ENCODE data around the gene ADAMTS17.

The ADAMTS17 gene

DNA sequence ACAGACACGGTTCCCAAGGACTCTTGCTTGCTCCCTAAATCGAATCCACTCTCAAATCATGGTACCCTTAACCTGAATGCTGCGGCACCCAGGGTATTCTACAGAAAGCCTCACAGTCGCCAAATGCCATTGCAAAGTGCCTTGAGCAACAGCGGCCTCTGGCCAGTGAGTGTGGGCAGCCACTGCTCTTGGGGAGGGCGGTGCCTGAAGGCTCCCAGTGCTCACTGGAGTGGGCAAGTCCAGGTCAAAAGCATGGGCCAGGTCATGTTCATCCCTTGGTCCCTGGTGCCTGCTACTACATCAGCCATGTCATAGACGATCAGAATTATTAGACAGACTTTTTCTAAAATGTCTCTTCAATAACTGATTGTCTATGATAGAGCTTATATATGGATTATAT lies 82.5 kb downstream of the ADAMTS17 start:
- no peak for DNase-seq

DNA sequence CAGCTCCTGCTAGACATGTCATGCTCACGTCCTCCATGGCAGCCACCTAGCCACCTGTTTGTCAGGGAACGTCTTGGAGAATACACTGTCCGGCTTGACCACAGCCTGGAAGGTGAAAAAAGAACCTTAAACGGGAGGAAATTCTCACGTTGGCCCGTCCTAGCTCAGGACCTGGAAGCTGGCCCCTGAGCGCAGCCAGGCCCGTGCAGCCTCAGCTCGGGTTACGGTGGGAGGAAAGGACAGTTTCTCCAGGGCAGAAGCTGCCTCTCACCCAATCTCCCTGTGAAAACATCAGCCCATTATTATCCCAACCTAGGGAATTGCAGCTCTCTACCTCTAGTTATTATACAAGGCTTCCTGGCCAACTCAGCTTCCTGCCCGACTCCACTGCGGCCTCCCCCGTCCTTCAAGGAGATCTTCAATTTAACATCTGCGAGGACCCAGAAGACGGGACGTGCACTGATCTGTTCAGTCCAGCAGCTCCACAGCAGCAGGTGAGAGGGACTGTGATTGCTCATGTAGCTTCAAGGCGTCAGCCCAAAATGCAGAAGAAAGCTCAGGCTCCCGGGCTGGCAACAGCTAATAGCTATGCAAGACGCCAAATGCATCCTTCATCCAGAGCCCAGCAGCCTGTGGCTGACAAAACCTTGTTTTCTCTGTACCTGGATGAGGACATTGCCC lies 84.7 kb downstream of the ADAMTS17 start:
- no peak for DNase-seq
- in situ Hi-C loops (cut with MboI; ENCODE audit: low pct_unique_long_range_greater_than_20kb, low sequenced_read_pairs) = no loop called here

More for the DNA sequence above, 82.5 kb downstream of the ADAMTS17 start:
- in situ Hi-C loops (cut with MboI; ENCODE audit: low pct_unique_long_range_greater_than_20kb, low sequenced_read_pairs) = no loop called here

DNA sequence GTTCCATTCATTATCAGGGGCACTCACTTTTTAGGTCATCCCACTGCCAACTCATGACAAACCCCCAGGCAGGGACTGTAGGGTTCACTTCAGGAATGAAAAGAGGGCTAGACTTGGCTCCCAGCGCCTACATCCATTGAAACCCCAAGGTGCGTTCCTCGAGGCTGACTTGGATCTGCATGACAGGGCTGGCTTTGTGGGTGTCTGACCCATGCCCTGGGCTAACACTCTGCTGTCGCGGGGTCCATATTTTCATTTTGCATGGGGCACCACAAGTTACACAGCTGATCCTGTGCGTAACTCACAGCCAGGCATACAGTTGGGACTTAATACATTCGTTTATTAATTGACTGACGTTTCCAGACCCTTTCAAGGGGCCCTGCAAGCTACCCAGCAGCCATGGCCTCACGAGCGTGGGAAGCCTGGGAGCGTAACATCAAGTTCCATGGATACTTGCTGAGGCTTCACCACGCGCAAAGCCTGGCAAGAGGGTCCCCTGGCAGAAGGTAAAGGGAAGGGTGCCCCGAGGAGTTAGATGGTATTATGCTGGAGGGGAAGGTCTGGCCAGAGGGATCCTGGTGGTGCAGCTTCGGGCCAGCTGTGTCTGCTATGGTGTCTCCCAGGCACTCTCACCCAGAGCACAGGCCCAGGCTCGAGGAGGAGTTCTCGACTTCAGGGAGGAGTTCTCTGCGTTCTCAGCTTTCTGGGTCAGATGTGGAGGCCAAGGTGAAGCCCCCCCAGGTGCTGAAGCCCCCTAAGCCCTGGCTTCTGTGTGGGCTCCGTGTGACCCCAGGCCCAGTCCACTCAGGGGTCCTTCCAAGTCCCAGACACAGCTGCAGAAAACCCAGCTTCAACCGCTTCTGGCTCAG lies 85.4 kb downstream of the ADAMTS17 start:
- DNase-seq = no peak
- in situ Hi-C loops (cut with MboI; ENCODE audit: low pct_unique_long_range_greater_than_20kb, low sequenced_read_pairs) = no loop called here

DNA sequence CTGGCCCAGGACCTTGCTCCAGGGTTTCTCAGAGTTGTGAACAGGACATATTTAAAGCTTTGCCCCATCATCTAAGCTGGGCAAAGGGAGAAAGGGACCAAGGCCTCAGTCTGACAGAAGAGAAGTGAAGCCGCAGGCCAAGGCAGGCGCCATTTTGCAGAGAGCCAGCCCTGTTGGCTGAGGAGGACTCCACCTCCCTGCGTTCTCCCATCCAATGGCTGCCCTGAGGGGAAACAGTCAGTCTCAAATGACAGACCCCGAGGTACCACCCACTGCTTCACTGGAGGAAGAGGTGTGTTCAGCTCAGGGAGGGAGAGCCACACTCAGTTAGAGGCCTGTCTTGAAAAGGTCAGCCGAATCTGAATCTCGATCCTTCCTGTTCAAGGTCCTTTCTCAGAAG lies 86.1 kb downstream of the ADAMTS17 start:
- in situ Hi-C loops (cut with MboI; ENCODE audit: low pct_unique_long_range_greater_than_20kb, low sequenced_read_pairs) = no loop called here
- no peak for DNase-seq

DNA sequence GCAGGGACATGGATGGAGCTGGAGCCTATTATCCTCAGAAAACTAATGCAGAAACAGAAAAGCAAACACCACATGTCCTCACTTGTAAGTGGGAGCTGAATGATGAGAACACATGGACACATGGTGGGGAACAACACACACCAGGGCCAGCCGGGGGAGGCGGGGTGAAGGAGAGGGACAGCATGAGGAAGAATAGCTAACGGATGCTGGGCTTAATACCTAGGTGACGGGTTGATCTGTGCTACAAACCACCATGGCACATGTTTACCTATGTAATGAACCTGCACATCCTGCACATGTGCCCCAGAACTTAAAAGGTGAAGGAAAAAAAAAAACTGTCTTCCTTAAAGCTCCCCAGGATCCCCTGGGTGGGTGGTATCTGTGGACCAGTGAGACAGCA lies 87.1 kb downstream of the ADAMTS17 start:
- no peak for DNase-seq
- in situ Hi-C loops (cut with MboI; ENCODE audit: low pct_unique_long_range_greater_than_20kb, low sequenced_read_pairs) = no loop called here

DNA sequence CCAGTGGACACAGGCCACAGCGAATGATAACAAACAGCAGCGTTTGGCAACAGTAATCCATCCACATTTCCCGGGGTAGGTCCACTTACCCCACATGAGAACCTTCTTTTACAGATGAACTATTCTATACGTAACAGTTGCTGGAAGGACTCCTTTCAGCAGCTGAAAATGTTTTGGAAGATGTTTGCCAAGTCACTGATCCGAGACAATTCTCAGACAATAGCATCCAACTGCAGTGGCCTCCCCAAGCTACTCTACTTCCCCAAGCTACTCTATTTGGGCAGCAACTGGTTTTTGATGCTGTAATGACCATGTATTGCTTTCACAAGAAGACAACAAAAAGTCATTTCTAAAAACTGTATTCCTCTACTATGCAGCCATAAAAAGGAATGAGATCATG lies 87.5 kb downstream of the ADAMTS17 start:
- in situ Hi-C loops (cut with MboI; ENCODE audit: low pct_unique_long_range_greater_than_20kb, low sequenced_read_pairs) = no loop called here
- no peak for DNase-seq

DNA sequence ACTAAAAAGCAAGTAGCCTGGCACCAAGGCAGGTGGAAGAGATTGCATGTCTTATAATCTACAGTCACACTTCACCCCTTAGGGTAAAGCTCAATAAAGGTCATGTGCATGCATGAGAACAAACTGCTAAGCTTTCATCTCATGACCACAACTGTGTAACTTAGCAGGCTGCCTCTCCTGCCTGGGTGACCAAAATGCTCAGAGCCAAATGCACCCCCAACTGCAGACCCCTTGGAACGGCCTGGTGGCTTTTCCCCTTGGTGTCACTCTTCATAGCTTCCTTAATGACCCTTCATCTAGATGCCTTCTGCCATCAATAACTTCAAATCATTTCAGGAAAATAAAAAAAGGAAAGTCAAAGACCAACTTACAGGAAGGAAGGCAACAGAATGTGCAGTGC lies 88.1 kb downstream of the ADAMTS17 start:
- in situ Hi-C loops (cut with MboI; ENCODE audit: low pct_unique_long_range_greater_than_20kb, low sequenced_read_pairs) = no loop called here
- no peak for DNase-seq

DNA sequence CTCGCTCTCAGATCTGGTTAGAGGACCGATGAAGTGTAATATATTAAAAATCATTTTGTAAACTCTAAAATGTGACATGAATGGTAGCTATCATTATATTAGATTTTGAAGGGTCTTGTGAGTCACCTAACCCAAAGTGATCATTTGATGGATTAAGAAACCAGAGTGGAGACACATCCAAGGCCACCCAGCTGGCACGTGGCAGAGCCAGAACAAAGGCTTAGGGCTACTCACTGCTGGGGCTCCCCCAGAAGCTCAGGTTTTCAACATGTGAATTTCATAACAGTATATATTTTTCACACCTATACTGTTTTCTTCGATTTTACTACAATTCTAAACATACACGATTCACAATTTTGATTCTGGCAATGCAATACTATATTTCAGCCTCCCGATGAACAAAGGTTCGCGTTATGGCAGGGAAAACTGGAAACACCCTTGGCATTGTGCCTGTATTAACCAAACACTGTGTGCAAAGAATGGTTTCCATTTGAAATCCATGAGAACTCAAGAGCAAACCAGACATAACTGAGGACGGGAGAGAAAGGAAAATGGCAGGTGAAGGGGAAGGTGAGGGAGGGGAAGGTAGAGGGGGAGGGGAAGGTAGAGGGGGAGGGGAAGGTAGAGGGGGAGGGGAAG lies 88.9 kb downstream of the ADAMTS17 start:
- in situ Hi-C loops (cut with MboI; ENCODE audit: low pct_unique_long_range_greater_than_20kb, low sequenced_read_pairs) = no loop called here

DNA sequence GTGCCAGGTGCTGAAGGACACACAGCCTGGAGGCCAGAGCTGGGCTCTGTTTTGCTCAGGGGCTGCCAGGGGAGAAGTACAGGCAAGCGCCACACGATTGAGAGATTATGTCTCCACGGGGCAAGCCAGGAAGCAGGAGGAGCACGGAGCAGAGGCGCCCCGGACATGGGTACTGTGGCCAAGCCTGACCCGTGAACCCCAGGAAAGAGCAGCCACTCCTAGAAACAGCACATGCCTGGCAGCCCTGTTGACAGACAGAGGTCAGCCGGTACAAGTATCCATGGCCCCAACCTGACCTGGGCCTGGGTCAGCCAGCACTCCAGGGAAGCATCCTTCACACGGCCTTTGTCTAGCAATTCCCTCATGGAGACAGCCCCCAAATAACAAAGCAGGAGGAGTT lies 89.4 kb downstream of the ADAMTS17 start:
- in situ Hi-C loops (cut with MboI; ENCODE audit: low pct_unique_long_range_greater_than_20kb, low sequenced_read_pairs) = no loop called here
- DNase-seq = no peak

More for the DNA sequence above, 88.9 kb downstream of the ADAMTS17 start:
- no peak for DNase-seq

DNA sequence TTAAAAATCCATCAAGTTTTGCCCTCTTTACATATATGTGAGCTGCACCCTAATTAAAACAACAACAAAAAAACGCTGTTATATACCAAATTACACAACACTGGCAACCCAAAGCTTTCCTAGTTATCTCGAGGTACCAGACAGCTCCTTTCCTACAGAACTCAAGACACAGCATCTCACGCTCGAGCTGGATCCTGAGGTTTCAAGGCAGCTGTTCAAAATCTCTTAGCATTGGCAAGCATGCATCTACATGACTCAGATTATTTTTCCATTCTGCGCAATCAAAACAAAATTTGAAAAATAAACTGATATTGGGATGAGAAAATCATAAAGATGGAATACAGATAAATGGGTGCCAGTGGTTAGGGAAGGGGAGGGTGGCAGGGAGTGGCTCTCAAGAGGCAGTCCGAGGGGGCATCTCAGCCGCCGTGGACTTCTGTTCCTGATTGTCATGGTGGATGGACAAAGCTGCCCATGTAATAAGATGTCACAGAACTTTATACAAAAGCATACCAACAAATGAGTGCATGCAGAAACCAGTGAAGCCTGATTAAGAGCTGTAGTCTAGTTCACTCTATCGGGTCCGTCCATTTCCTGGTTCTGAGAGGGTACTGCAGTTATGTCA lies 91.5 kb downstream of the ADAMTS17 start:
- no peak for DNase-seq
- in situ Hi-C loops (cut with MboI; ENCODE audit: low pct_unique_long_range_greater_than_20kb, low sequenced_read_pairs) = no loop called here

DNA sequence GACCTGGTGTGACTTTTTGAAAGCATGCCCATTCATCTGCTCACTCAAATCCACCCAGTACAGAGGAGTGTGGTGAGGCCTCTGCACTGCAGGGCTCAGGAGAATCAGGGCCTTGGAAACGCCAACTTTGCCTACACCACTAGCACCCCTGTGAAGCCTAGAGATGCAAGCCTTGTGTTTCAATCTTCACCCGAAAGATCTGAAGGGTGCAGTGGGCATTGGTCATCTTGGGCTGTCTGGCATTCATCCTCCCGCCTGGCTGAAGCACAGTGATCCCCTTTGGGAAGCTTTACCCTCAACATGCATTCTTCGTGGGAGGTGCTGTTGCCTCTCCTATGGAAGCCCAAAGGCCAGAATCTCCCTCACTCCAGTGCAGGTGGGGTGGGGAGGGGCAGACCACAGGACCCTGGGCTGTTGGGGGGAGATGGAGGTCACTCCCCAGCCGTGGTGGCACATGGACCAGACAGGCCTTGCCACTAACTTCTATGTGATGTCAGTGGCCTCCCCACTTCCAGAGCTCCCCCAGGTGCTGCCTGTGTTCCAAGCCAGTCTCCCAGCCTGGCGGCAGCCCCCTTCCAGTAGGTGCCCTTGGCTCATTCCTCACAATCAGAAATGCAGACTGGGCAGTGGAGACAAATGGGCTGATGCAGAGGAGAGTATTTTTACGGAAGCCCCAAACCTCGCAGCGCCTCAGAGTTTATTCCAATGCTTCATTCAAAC lies 92.5 kb downstream of the ADAMTS17 start:
- no peak for DNase-seq
- in situ Hi-C loops (cut with MboI; ENCODE audit: low pct_unique_long_range_greater_than_20kb, low sequenced_read_pairs) = no loop called here

DNA sequence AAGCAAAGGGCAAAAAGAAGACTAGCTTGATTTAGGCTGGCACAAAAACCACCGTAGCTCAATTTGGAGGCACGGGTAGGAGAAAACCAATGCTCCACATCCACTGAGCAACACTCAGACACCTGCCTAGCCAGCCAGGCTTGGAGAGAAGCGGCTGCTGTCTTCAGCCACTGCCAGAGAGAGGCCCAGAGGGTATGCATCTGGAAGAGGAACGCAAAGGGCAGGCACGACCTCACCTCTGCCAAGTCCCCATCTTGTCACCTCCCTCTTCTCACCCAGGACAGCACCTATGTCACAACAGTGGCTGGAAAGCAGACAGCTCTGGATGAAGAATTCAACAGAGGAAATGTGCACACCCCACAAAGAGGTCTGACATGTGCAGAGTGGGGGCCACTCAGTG lies 93.5 kb downstream of the ADAMTS17 start:
- in situ Hi-C loops (cut with MboI; ENCODE audit: low pct_unique_long_range_greater_than_20kb, low sequenced_read_pairs) = no loop called here
- no peak for DNase-seq

DNA sequence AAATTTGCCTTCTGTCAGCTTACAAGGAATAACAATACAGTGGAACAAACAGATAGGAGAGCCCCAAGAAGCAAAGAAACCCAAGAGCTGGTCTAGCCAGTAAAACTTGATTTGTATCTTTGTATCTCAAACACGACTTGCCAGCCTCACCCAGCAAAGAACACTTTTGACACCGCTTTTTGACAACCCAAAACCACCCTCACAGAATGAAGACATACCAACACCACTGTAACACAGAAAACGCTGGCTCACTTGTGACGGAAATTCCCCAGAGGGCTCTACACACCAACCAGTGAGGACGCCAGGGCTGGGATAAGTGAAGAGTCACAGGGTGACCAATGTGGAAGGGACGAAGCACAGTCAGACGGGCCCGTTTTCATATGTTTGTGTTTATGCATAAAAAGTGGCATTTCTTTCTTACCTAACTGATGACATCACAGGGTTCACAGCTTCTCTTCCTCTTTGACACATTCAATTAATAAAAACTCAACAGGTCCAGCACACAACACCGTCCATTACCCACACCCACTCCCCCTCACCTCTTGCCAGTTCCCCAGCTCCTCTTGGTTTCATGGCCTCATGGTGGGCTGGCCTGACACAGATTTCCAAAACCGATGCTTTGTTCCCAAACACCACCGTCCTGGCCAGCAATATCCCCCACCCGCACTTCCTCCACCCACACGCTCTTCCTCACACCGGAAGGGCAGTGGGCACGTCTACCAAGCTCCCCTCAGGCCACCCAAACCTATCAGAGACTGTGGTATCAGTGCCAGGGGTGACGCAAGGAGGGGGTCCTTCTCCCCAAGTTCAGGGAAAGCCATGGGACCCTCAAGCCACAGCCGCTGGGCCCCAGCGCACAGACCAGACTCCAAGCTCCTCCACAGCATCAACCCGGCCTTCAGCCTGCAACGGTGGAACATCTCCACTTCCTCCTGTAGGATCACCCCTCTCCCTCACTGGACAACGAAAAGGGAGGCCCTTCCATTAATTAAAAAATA lies 94.2 kb downstream of the ADAMTS17 start:
- DNase-seq = no peak
- in situ Hi-C loops (cut with MboI; ENCODE audit: low pct_unique_long_range_greater_than_20kb, low sequenced_read_pairs) = no loop called here

DNA sequence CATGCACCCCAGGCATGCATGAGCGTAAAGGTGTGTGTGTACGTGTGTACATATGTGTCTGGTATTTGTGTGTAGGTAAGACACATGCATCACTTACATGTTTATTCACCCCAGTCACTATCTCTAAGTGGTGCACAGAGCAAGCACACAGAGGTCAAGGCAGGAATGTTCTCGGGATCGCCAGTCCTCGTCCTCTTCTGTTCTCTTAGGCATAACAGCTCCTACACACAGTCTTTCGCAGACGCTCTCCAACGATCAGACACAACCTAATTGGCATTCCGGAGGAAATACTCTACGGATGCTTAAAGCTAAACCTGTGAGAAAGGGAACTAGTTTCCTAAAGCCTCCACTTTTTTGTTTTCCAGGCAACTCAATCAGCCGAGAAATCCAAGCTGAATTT lies 95.9 kb downstream of the ADAMTS17 start:
- DNase-seq = no peak
- in situ Hi-C loops (cut with MboI; ENCODE audit: low pct_unique_long_range_greater_than_20kb, low sequenced_read_pairs) = no loop called here

DNA sequence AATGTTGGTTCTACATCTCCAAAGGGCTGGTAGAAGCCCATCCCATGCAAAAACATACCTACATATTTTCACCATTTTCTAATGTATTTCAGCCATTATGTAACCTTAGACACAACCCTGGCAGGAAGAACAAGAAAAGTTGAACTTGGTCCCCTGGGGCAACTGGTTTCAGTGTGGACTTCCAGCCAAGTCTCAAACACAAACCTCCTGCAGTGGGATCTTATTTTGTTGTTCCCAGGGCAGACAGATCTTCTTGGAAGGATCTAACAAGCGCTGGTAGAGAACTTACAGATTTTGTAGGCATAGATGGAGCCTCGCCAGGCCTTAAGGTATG lies 96.3 kb downstream of the ADAMTS17 start:
- no peak for DNase-seq
- in situ Hi-C loops (cut with MboI; ENCODE audit: low pct_unique_long_range_greater_than_20kb, low sequenced_read_pairs) = no loop called here

DNA sequence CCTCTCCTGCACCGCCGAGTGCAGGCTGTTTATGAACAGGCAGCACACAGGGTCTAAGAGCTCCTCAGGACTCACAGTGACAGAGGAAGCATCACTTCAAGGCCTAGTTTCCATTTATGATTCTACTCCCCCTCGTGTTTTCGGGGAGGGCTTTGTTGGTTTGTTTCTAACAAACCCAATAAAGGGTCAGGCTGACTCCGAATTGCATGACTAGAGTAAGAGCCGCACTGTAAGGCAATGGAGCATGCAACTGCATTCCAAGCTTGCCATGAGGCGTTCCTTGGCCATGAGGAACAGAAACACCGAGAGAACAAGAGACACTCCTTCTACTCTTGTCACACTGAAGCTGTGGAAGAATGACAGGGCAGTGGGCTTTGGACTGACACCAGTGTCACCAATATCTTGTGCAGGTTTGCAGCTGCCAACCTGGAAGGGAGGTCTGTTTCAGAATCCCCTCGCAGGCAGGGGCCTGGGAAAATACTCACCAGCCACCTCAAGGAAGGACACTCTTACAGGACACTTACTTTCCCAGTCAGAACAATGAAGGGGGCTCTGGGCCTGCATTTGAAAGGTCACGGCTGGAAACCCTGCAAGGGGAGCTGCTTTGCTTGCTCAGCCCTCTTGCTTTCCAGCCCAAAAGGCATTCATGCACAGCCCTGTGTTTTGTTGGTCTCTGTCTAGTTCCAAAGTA lies 96.8 kb downstream of the ADAMTS17 start:
- in situ Hi-C loops (cut with MboI; ENCODE audit: low pct_unique_long_range_greater_than_20kb, low sequenced_read_pairs) = no loop called here
- DNase-seq = no peak

DNA sequence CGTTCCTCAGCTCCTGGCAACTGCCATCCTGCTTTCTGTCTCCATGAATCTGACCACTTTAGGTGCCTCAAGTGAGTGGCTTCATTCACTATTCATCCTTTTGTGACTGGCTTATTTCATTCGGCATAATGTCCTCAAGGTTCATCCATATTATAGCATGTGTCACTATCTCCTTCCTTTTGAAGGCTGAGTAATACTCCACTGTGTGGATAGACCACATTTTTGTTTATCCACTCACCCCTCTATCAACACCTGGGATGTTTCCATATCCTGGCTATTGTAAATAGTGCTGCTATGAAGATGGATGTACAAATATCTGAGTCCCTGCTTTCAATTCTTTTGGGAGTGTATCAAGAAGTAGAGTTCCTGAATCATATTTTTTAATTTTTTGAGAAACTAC lies 98.8 kb downstream of the ADAMTS17 start:
- no peak for DNase-seq

More for the DNA sequence above, 98.8 kb downstream of the ADAMTS17 start:
- in situ Hi-C loops (cut with MboI; ENCODE audit: low pct_unique_long_range_greater_than_20kb, low sequenced_read_pairs) = no loop called here

Measured in KBM-7 (cell line).